SK-N-SH (cell line): ENCODE measurements around the gene TFCP2L1. TPM values are rescaled to one million over a fixed set of nuclear protein-coding genes. Genes with fewer than 3 reads are reported as not detected.

Experiments
- CTCF ChIA-PET: fragments of 300-600, 350-600 bp; formaldehyde crosslinking; extraction: SDS; loops from one replicate; lab custom pipeline; 2021; lab: Yijun Ruan, JAX
- POLR2A ChIA-PET: fragments of 350-600 bp; sonication (Branson Sonifier 250); formaldehyde crosslinking; extraction: SDS; loops from one replicate; lab custom pipeline; 2020; ENCODE audit warnings: antibody characterized with exemption, inconsistent platforms; lab: Yijun Ruan, JAX
- DNase-seq: peaks from one replicate; pipeline ENCODE4 v3.0.0; 2012
- H2AFZ ChIP-seq: fragments of 200-600 bp; sonication (generic); 2 replicates; pipeline ENCODE4 v1.8.1; 2016; ENCODE audit warnings: antibody characterized with exemption, mild to moderate bottlenecking, low read depth
- H3F3A ChIP-seq: fragments of 200-600 bp; sonication (generic); replicated peaks from 2 replicates; pipeline ENCODE3; 2016; ENCODE audit warnings: antibody characterized with exemption, mild to moderate bottlenecking; ENCODE audit not compliant: insufficient read depth
- H3K27ac ChIP-seq, 2 experiments: fragments of 200-500 bp in 1 of 2; fragments of 200-600 bp in 1 of 2; sonication (Bioruptor generic) in 1 of 2; sonication (generic), shearing (Covaris generic) in 1 of 2; 2 replicates each; pipeline versions ENCODE4 v1.5.1 to v1.6.1; 2014 to 2016; ENCODE audit warnings: low read depth in 2 of 2, inconsistent platforms in 1 of 2, low read length in 1 of 2, mild to moderate bottlenecking in 1 of 2, mixed read lengths in 1 of 2
- H3K27me3 ChIP-seq: fragments of 200-600 bp; sonication (generic), shearing (Covaris generic); 2 replicates; pipeline ENCODE4 v1.6.1; 2016; ENCODE audit warnings: mixed run types; ENCODE audit not compliant: insufficient read depth
- H3K36me3 ChIP-seq, 2 experiments: fragments of 200-500 bp in 1 of 2; fragments of 200-600 bp in 1 of 2; sonication (Bioruptor generic) in 1 of 2; sonication (generic) in 1 of 2; replicated peaks in 1 of 2; 2 replicates each; pipeline versions ENCODE3 to v1.5.1; 2014 to 2016; ENCODE audit warnings: low read length in 1 of 2, mild to moderate bottlenecking in 1 of 2; ENCODE audit not compliant: insufficient read depth in 2 of 2, control insufficient read depth in 1 of 2
- H3K4me1 ChIP-seq, 2 experiments: fragments of 200-500 bp in 1 of 2; fragments of 200-600 bp in 1 of 2; sonication (Bioruptor generic) in 1 of 2; sonication (generic), shearing (Covaris generic) in 1 of 2; 2 replicates each; pipeline versions ENCODE4 v1.5.1 to v1.6.1; 2014 to 2016; ENCODE audit warnings: low read depth in 1 of 2, low read length in 1 of 2, mixed run types in 1 of 2; ENCODE audit not compliant: insufficient read depth in 2 of 2, control insufficient read depth in 1 of 2
- H3K4me2 ChIP-seq: fragments of 200-600 bp; sonication (generic), shearing (Covaris generic); 2 replicates; pipeline ENCODE4 v1.6.1; 2017; ENCODE audit warnings: mixed run types
- H3K4me3 ChIP-seq, 2 experiments: fragments of 200-500 bp in 1 of 2; fragments of 200-600 bp in 1 of 2; sonication (Bioruptor generic) in 1 of 2; sonication (generic), shearing (Covaris generic) in 1 of 2; 2 replicates each; pipeline versions ENCODE4 v1.5.1 to v1.8.1; 2014 to 2016; ENCODE audit warnings: low read depth in 2 of 2, inconsistent platforms in 1 of 2, low read length in 1 of 2, mild to moderate bottlenecking in 1 of 2, mixed read lengths in 1 of 2, moderate library complexity in 1 of 2
- H3K79me2 ChIP-seq: fragments of 200-600 bp; sonication (generic); 2 replicates; pipeline ENCODE4 v1.8.1; 2017; ENCODE audit warnings: mild to moderate bottlenecking; ENCODE audit not compliant: insufficient read depth
- H3K9ac ChIP-seq: fragments of 200-600 bp; sonication (generic); 2 replicates; pipeline ENCODE4 v1.6.1; 2017; ENCODE audit warnings: mixed run types
- H3K9me2 ChIP-seq: fragments of 200-600 bp; sonication (generic); 2 replicates; pipeline ENCODE4 v1.6.1; 2017; ENCODE audit warnings: mixed run types
- H3K9me3 ChIP-seq: fragments of 200-600 bp; sonication (generic); 2 replicates; pipeline ENCODE4 v1.6.1; 2017; ENCODE audit warnings: mixed run types, mild to moderate bottlenecking, moderate library complexity
- H4K20me1 ChIP-seq: fragments of 200-600 bp; sonication (generic); 2 replicates; pipeline ENCODE4 v1.6.1; 2017; ENCODE audit warnings: mild to moderate bottlenecking, mixed run types; ENCODE audit not compliant: insufficient read depth
- ELF1 ChIP-seq: IDR thresholded peaks from 2 replicates; pipeline ENCODE4 v1.4.0; 2012
- FOSL2 ChIP-seq: IDR thresholded peaks from 2 replicates; pipeline ENCODE4 v1.4.0; 2012; ENCODE audit warnings: low read depth, mild to moderate bottlenecking, moderate library complexity, borderline replicate concordance
- FOXM1 ChIP-seq: IDR thresholded peaks from 2 replicates; pipeline ENCODE4 v1.4.0; 2012; ENCODE audit warnings: low read depth, mild to moderate bottlenecking
- IRF3 ChIP-seq: fragments of 150-350 bp; IDR thresholded peaks from 2 replicates; pipeline ENCODE4 v1.6.1; 2016; ENCODE audit warnings: mild to moderate bottlenecking, low read depth, low read length
- MEF2A ChIP-seq: IDR thresholded peaks from 2 replicates; pipeline ENCODE4 v1.4.0; 2012; ENCODE audit warnings: low read depth, borderline replicate concordance
- NFIC ChIP-seq: IDR thresholded peaks from 2 replicates; pipeline ENCODE4 v1.4.0; 2012; ENCODE audit warnings: borderline replicate concordance
- RCOR1 ChIP-seq: fragments of 150-350 bp; IDR thresholded peaks from 2 replicates; pipeline ENCODE4 v1.6.1; 2017; ENCODE audit warnings: antibody characterized with exemption, low read length
- REST ChIP-seq: IDR thresholded peaks from 2 replicates; pipeline ENCODE4 v1.6.1; 2012; ENCODE audit warnings: mild to moderate bottlenecking, low read depth, low read length, moderate library complexity
- SIN3A ChIP-seq: IDR thresholded peaks from 2 replicates; pipeline ENCODE4 v1.6.1; 2012; ENCODE audit warnings: low read depth, mild to moderate bottlenecking, low read length, moderate library complexity, borderline replicate concordance
- TAF1 ChIP-seq: IDR thresholded peaks from 2 replicates; pipeline ENCODE4 v1.6.1; 2012; ENCODE audit warnings: low read depth, mild to moderate bottlenecking, low read length, moderate library complexity, borderline replicate concordance
- WGBS: methylation state at CpG from one replicate; pipeline ENCODE4 v1.1.6; 2017; ENCODE audit warnings: low lambda C conversion rate; 5-methylcytosine and 5-hydroxymethylcytosine counted together
- polyA plus RNA-seq, 3 experiments: library from polyadenylated mRNA; depleted of rRNA; stranded (reverse); fragments of >200 nt; gene quantifications; 2 replicates each; pipeline ENCODE4 v1.2.3, GENCODE V29; 2012

TFCP2L1 gene
- polyA plus RNA-seq, 1 of the 3 experiments (the other 2 are of a cell fraction) = not detected

- no peak for TF ChIP-seq FOXM1
- TF ChIP-seq FOSL2 = no peak
- TF ChIP-seq, all 33 proteins: peak for 0
- Histone ChIP-seq H3K36me3 (no peaks in the 10 kb centered on the region), H3F3A (no peaks in the 10 kb centered on the region), H3K79me2 (no peaks in the 10 kb centered on the region), H3K9ac (no peak overlapping the region), H2AFZ (no peak overlapping the region), H3K27ac (no peak overlapping the region), H3K4me2 (no peak overlapping the region), H4K20me1 (no peaks in the 10 kb centered on the region), H3K4me1 (peaks cover 0 to 12% of the 10 kb centered on the region in 2 experiments; a peak in 1 of 4 replicates), H3K9me2 (no peaks in the 10 kb centered on the region), H3K9me3 (no peaks in the 10 kb centered on the region), H3K4me3 (no peak overlapping the region), H3K27me3 (no peaks in the 10 kb centered on the region)
- POLR2A ChIA-PET = no interaction called here
- no peak for DNase-seq
- 62% methylated on average over 4 of the region's 5 CpGs for WGBS
- CTCF ChIA-PET = interaction anchor here (0.6 to 0.7 kb wide), 3 partner anchors 14 to 187 kb away, joined by 3 read pairs; no protein-coding TSS in a partner anchor
These were observed 27.0 kb downstream of the TFCP2L1 start for GRCh38 chr2:121258051-121258450.

- Histone ChIP-seq H3K9ac (no peak overlapping the region), H3K9me2 (no peaks in the 10 kb centered on the region), H3K9me3 (no peaks in the 10 kb centered on the region), H3K4me3 (no peak overlapping the region), H3K4me2 (no peak overlapping the region), H3K4me1 (peaks cover 0 to 12% of the 10 kb centered on the region in 2 experiments; a peak in 1 of 4 replicates), H3K27ac (no peak overlapping the region), H3K79me2 (no peaks in the 10 kb centered on the region), H2AFZ (no peak overlapping the region), H4K20me1 (no peaks in the 10 kb centered on the region), H3F3A (no peaks in the 10 kb centered on the region), H3K36me3 (no peaks in the 10 kb centered on the region), H3K27me3 (no peaks in the 10 kb centered on the region)
- POLR2A ChIA-PET = no interaction called here
- TF ChIP-seq SIN3A = no peak
- 61% methylated on average over 3 of the region's 3 CpGs for WGBS
- DNase-seq = no peak
- CTCF ChIA-PET = interaction anchor here (0.7 to 1.4 kb wide), 3 partner anchors 40 to 187 kb away, joined by 3 to 4 read pairs (median 3); no protein-coding TSS in a partner anchor
These were observed 27.5 kb downstream of the TFCP2L1 start for GRCh38 chr2:121257480-121257840.

GRCh38 chr2:121256720-121257479 is 28.1 kb downstream of the TFCP2L1 start:
- H3K4me1 ChIP-seq = peaks cover 0 to 12% of the 10 kb centered on the region in 2 experiments; a peak in 1 of 4 replicates
- H3K4me3 ChIP-seq = no peak overlapping the region
- H4K20me1 ChIP-seq = no peaks in the 10 kb centered on the region
- POLR2A ChIA-PET = no interaction called here
- no peak for TF ChIP-seq ELF1
- TF ChIP-seq, all 33 proteins: peak for 0
- no peaks in the 10 kb centered on the region for H3K9me2 ChIP-seq
- no peaks in the 10 kb centered on the region for H3K36me3 ChIP-seq
- no peaks in the 10 kb centered on the region for H3K79me2 ChIP-seq
- no peak overlapping the region for H2AFZ ChIP-seq
- no peaks in the 10 kb centered on the region for H3K9me3 ChIP-seq
- 68% methylated on average over 10 of the region's 13 CpGs for WGBS
- no peak overlapping the region for H3K27ac ChIP-seq
- CTCF ChIA-PET = interaction anchor here (1.4 kb wide), 1 partner anchor 40 kb away, joined by 4 read pairs; no protein-coding TSS in a partner anchor
- no peaks in the 10 kb centered on the region for H3F3A ChIP-seq
- no peak overlapping the region for H3K4me2 ChIP-seq
- H3K9ac ChIP-seq = no peak overlapping the region
- no peak for DNase-seq
- H3K27me3 ChIP-seq = no peaks in the 10 kb centered on the region

GRCh38 chr2:121255358-121255757 is 29.6 kb downstream of the TFCP2L1 start:
- DNase-seq = no peak
- POLR2A ChIA-PET = no interaction called here
- Histone ChIP-seq H3K4me2 (no peak overlapping the region), H3K36me3 (no peaks in the 10 kb centered on the region), H3K4me3 (no peak overlapping the region), H3F3A (no peaks in the 10 kb centered on the region), H4K20me1 (no peaks in the 10 kb centered on the region), H3K9ac (no peak overlapping the region), H3K9me3 (no peaks in the 10 kb centered on the region), H3K4me1 (peaks cover 0 to 5% of the 10 kb centered on the region in 2 experiments; a peak in 1 of 4 replicates), H3K9me2 (no peaks in the 10 kb centered on the region), H3K79me2 (no peaks in the 10 kb centered on the region), H3K27ac (no peak overlapping the region), H3K27me3 (no peaks in the 10 kb centered on the region), H2AFZ (no peak overlapping the region)
- CTCF ChIA-PET = no interaction called here
- WGBS = 67% methylated on average over 8 of the region's 8 CpGs
- TF ChIP-seq RCOR1 = no peak
- no peak for TF ChIP-seq REST
- no peak for TF ChIP-seq IRF3
- no peak for TF ChIP-seq NFIC
- TF ChIP-seq TAF1 = no peak
- no peak for TF ChIP-seq MEF2A
